Breast epithelium (tissue), 4 donors: ENCODE results near the gene SFSWAP. TPM values are rescaled to one million over a fixed set of nuclear protein-coding genes. Genes with fewer than 3 reads are reported as not detected.
"Not testable (repeated sequence)": the region's sequence is repeated elsewhere in the genome, so short reads cannot be mapped to it uniquely, and the experiment has no call there.

Source experiments
- DNase-seq, 2 donors: peaks; one replicate each; pipeline ENCODE4 v3.0.0-alpha.2; 2019; ENCODE audit warnings: low spot score in 2 of 2
- H3K27ac ChIP-seq, 2 donors: fragments of 200-600 bp; sonication (generic) in 1 of 2; one replicate each; pipeline ENCODE4 v1.5.1; 2016 to 2019; ENCODE audit warnings: mild to moderate bottlenecking in 1 of 2
- H3K27me3 ChIP-seq, 2 donors: fragments of 200-600 bp; sonication (generic) in 1 of 2; one replicate each; pipeline versions ENCODE4 v1.5.1 to v1.6.0; 2017 to 2019; ENCODE audit warnings: control low read depth in 1 of 2, mild to moderate bottlenecking in 1 of 2
- H3K36me3 ChIP-seq: fragments of 200-600 bp; one replicate; pipeline ENCODE4 v1.5.1; 2019
- H3K4me1 ChIP-seq, 2 donors: fragments of 200-600 bp; sonication (generic); one replicate each; pipeline ENCODE4 v1.5.1; 2016 to 2019; ENCODE audit warnings: control low read depth in 1 of 2
- H3K4me3 ChIP-seq, 3 donors: fragments of 200-600 bp; sonication (generic); 1 replicate in 2 of 3; 2 replicates in 1 of 3; pipeline ENCODE4 v1.5.1; 2016 to 2019; ENCODE audit warnings: mild to moderate bottlenecking in 3 of 3, moderate library complexity in 2 of 3
- H3K9me3 ChIP-seq, 2 donors: fragments of 200-600 bp; sonication (generic) in 1 of 2; one replicate each; pipeline ENCODE4 v1.5.1; 2016 to 2019; ENCODE audit warnings: control low read depth in 1 of 2
- CTCF ChIP-seq, 3 donors: fragments of 450-650 bp; IDR thresholded peaks; one replicate each; pipeline ENCODE4 v1.5.1; 2016 to 2017; ENCODE audit warnings: antibody characterized with exemption in 3 of 3, mild to moderate bottlenecking in 3 of 3, moderate library complexity in 3 of 3
- POLR2A ChIP-seq: fragments of 450-650 bp; IDR thresholded peaks from one replicate; pipeline ENCODE4 v1.6.1; 2016; ENCODE audit warnings: antibody characterized with exemption, mild to moderate bottlenecking, moderate library complexity
- POLR2AphosphoS5 ChIP-seq, 3 donors: sonication (generic); formaldehyde crosslinking; IDR thresholded peaks; one replicate each; pipeline ENCODE4 v1.6.1; 2017; ENCODE audit warnings: antibody characterized with exemption in 3 of 3
- intact Hi-C: fragments of 100-400 bp; cut with DNase I; formaldehyde crosslinking; loops from one replicate; pipeline ENCODE4 v1.15.1; 2023; ENCODE audit warnings: low total_unique reads
- total RNA-seq, 3 donors: library from RNA; depleted of rRNA; stranded (reverse); fragments of >200 nt; gene quantifications; one replicate each; pipeline ENCODE4 v1.1.0, GENCODE V29; 2016

The SFSWAP gene
- total RNA-seq = 10 to 100 TPM; 34.9 to 54.7 (median 49.8) TPM

GRCh38 chr12:131710464-131711457 is at the start of gene SFSWAP:
Gene SFSWAP (plus strand): TSS chr12:131711090. CDS start chr12:131711230, 140 bp downstream.
- Histone ChIP-seq H3K27ac (peak within 1 kb of the TSS; percentile 93), H3K36me3 (no peaks in the 10 kb centered on the region), H3K9me3 (no peaks in the 10 kb centered on the region), H3K27me3 (no peaks in the 10 kb centered on the region), H3K4me1 (no peaks in the 10 kb centered on the region), H3K4me3 (peak within 1 kb of the TSS; percentile 86 to 97 (median 92))
- DNase-seq = peak; percentile 44 to 71
- intact Hi-C loops = loop anchor here (10.0 kb wide), 1 partner anchor 1656 kb away; no protein-coding TSS in a partner anchor
- peak in 1 of 3 donors; percentile 5 for TF ChIP-seq CTCF (IDR thresholded peaks at IDR 0.05)
- TF ChIP-seq POLR2AphosphoS5 (IDR thresholded peaks at IDR 0.05) = peak; percentile 83 to 96 (median 94)
- TF ChIP-seq POLR2A = peak; percentile 31

GRCh38 chr12:131661170-131661985 is 49.5 kb upstream of the SFSWAP start:
- H3K36me3 ChIP-seq, H3K27me3 ChIP-seq, DNase-seq, H3K9me3 ChIP-seq, intact Hi-C loops, H3K27ac ChIP-seq, H3K4me1 ChIP-seq: not testable (repeated sequence)
- peak overlapping the region; percentile 10 to 55 (median 37) for H3K4me3 ChIP-seq

- H3K9me3 ChIP-seq, H3K4me1 ChIP-seq, H3K27ac ChIP-seq, H3K36me3 ChIP-seq, DNase-seq, intact Hi-C loops, H3K4me3 ChIP-seq, H3K27me3 ChIP-seq: not testable (repeated sequence)
These were observed 49.0 kb upstream of the SFSWAP start for GRCh38 chr12:131661986-131662288.

- DNase-seq = not testable (repeated sequence)
These were observed 48.5 kb upstream of the SFSWAP start for GRCh38 chr12:131662346-131662745.

GRCh38 chr12:131665666-131666065 is 45.2 kb upstream of the SFSWAP start:
- DNase-seq, intact Hi-C loops, H3K4me3 ChIP-seq: not testable (repeated sequence)

More at GRCh38 chr12:131662346-131662745, 48.5 kb upstream of the SFSWAP start:
- H3K36me3 ChIP-seq, intact Hi-C loops, H3K27ac ChIP-seq, H3K4me3 ChIP-seq, H3K9me3 ChIP-seq, H3K27me3 ChIP-seq, H3K4me1 ChIP-seq: not testable (repeated sequence)

GRCh38 chr12:131666486-131666885 is 44.4 kb upstream of the SFSWAP start:
- H3K4me3 ChIP-seq, H3K27me3 ChIP-seq, DNase-seq, intact Hi-C loops, H3K36me3 ChIP-seq, H3K9me3 ChIP-seq, H3K27ac ChIP-seq, H3K4me1 ChIP-seq: not testable (repeated sequence)

More at GRCh38 chr12:131665666-131666065, 45.2 kb upstream of the SFSWAP start:
- not testable (repeated sequence) for H3K27ac ChIP-seq, H3K4me1 ChIP-seq, H3K9me3 ChIP-seq, H3K27me3 ChIP-seq, H3K36me3 ChIP-seq

- intact Hi-C loops, H3K27ac ChIP-seq, H3K27me3 ChIP-seq, DNase-seq, H3K4me3 ChIP-seq, H3K36me3 ChIP-seq, H3K9me3 ChIP-seq, H3K4me1 ChIP-seq: not testable (repeated sequence)
These were observed 43.8 kb upstream of the SFSWAP start for GRCh38 chr12:131666978-131667601.
